Upper lobe of left lung (tissue), 4 donors: ENCODE results near the gene DTNB.

Source experiments
- EP300 ChIP-seq, 4 donors: sonication (generic); formaldehyde crosslinking; IDR thresholded peaks; one replicate each; pipeline ENCODE4 v1.5.1; 2017; ENCODE audit warnings: antibody characterized with exemption in 4 of 4, control low read depth in 2 of 4
- POLR2A ChIP-seq, 4 donors: fragments of 450-650 bp; IDR thresholded peaks; one replicate each; pipeline ENCODE4 v1.5.1; 2016 to 2017; ENCODE audit warnings: antibody characterized with exemption in 4 of 4, mild to moderate bottlenecking in 2 of 4
- TF ChIP-seq, protein P1 (sequence below), 6 experiments: fragments of 450-650 bp in 4 of 6; fragments of 200-600 bp in 2 of 6; sonication (generic) in 2 of 6; IDR thresholded peaks; one replicate each; pipeline ENCODE4 v1.5.1; 2016 to 2019; ENCODE audit warnings: antibody characterized with exemption in 6 of 6

GRCh38 chr2:25354116-25354515 lies 319.3 kb downstream of the DTNB start:
- TF ChIP-seq, protein P1, sequence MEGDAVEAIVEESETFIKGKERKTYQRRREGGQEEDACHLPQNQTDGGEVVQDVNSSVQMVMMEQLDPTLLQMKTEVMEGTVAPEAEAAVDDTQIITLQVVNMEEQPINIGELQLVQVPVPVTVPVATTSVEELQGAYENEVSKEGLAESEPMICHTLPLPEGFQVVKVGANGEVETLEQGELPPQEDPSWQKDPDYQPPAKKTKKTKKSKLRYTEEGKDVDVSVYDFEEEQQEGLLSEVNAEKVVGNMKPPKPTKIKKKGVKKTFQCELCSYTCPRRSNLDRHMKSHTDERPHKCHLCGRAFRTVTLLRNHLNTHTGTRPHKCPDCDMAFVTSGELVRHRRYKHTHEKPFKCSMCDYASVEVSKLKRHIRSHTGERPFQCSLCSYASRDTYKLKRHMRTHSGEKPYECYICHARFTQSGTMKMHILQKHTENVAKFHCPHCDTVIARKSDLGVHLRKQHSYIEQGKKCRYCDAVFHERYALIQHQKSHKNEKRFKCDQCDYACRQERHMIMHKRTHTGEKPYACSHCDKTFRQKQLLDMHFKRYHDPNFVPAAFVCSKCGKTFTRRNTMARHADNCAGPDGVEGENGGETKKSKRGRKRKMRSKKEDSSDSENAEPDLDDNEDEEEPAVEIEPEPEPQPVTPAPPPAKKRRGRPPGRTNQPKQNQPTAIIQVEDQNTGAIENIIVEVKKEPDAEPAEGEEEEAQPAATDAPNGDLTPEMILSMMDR (IDR thresholded peaks at IDR 0.05) = no peak
- TF ChIP-seq POLR2A (IDR thresholded peaks at IDR 0.05) = no peak
- TF ChIP-seq EP300 (IDR thresholded peaks at IDR 0.05) = no peak
